SH-SY5Y (cell line): ENCODE results near the gene AFAP1L2.

ENCODE experiments used
- GATA2 ChIP-seq: IDR thresholded peaks from 2 replicates; pipeline ENCODE4 v1.6.1; 2011; ENCODE audit warnings: mild to moderate bottlenecking, low read depth, low read length
- GATA3 ChIP-seq: IDR thresholded peaks from 2 replicates; pipeline ENCODE4 v1.6.1; 2011; ENCODE audit warnings: low read depth, mild to moderate bottlenecking, low read length, moderate library complexity

DNA sequence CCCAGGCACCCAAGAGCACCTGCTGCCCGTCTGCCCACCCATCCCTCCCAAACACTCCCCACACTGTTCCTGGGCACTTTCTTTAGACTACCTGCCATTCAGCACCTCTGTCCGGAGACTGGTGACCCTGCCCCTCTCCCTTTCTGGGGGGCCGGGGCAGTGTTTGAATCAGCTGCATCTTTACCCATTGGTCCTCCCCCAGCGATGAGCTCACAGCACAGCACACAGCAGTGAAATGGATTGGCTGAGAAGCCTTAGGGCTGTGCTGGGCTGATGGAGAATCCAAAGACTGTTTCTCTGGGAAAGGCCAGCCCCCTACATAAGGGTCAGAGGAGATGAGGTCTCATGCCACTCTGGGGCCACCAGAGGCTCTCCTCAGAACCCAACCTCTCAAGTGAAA is 125.0 kb downstream of the AFAP1L2 start:
- no peak for TF ChIP-seq GATA2
- TF ChIP-seq GATA3: no peak
